Caco-2 (cell line): ENCODE data around the gene MED13L. TPM values are rescaled to one million over a fixed set of nuclear protein-coding genes. Genes with fewer than 3 reads are reported as not detected.

Experiments
- BruUV-seq: library from RNA; stranded (reverse); fragments of 400-500 nt; replicated peaks from 2 replicates; lab custom pipeline; 2021; lab: Mats Ljungman, UMichigan
- CTCF ChIA-PET: fragments of 300-600 bp; sonication (Branson Sonifier 250); formaldehyde crosslinking; loops from one replicate; lab custom pipeline; 2022; ENCODE audit warnings: antibody characterized with exemption; lab: Charles Lee
- POLR2A ChIA-PET: fragments of 300-600 bp; sonication (Branson Sonifier 250); formaldehyde crosslinking; loops from one replicate; lab custom pipeline; 2022; ENCODE audit warnings: antibody characterized with exemption; lab: Charles Lee
- DNase-seq, 2 experiments: peaks; one replicate each; pipeline versions ENCODE4 v3.0.0 to v3.0.0-alpha.2; 2020 to 2022
- H3K27me3 ChIP-seq: replicated peaks from 2 replicates; pipeline ENCODE4 v1.6.0; 2011; ENCODE audit warnings: low read length; ENCODE audit not compliant: control insufficient read depth, insufficient read depth
- H3K36me3 ChIP-seq: 2 replicates; pipeline ENCODE4 v1.5.1; 2011; ENCODE audit warnings: low read length; ENCODE audit not compliant: control insufficient read depth, insufficient read depth
- H3K4me1 ChIP-seq: fragments of 250-450 bp; sonication (Bioruptor Pico); 2 replicates; pipeline ENCODE4 v1.5.1; 2020; ENCODE audit warnings: mild to moderate bottlenecking
- H3K4me3 ChIP-seq: 2 replicates; pipeline ENCODE4 v1.5.1; 2011; ENCODE audit warnings: low read depth, mild to moderate bottlenecking, control low read depth, low read length
- H3K9me3 ChIP-seq: fragments of 250-450 bp; sonication (Bioruptor Pico); 2 replicates; pipeline ENCODE4 v1.5.1; 2020; ENCODE audit warnings: mild to moderate bottlenecking, moderate library complexity
- H3K27ac Mint-ChIP-seq: one replicate; pipeline ENCODE4 v1.8.0; 2022; ENCODE audit warnings: mixed read lengths; ENCODE audit not compliant: unreplicated experiment
- H3K27me3 Mint-ChIP-seq: one replicate; pipeline ENCODE4 v1.8.0; 2022; ENCODE audit warnings: mixed read lengths; ENCODE audit not compliant: insufficient read depth, unreplicated experiment
- H3K36me3 Mint-ChIP-seq: one replicate; pipeline ENCODE4 v1.8.0; 2022; ENCODE audit warnings: mild to moderate bottlenecking, mixed read lengths; ENCODE audit not compliant: insufficient read depth, unreplicated experiment
- H3K4me1 Mint-ChIP-seq: one replicate; pipeline ENCODE4 v1.8.0; 2022; ENCODE audit warnings: low read depth, mixed read lengths; ENCODE audit not compliant: unreplicated experiment
- H3K4me3 Mint-ChIP-seq: one replicate; pipeline ENCODE4 v1.8.0; 2022; ENCODE audit warnings: mild to moderate bottlenecking, moderate library complexity, mixed read lengths; ENCODE audit not compliant: unreplicated experiment
- H3K9me3 Mint-ChIP-seq: one replicate; pipeline ENCODE4 v1.8.0; 2022; ENCODE audit warnings: mixed read lengths; ENCODE audit not compliant: unreplicated experiment
- CTCF ChIP-seq, 2 experiments: fragments of 200-600 bp in 1 of 2; IDR thresholded peaks; 1 replicate in 1 of 2; 2 replicates in 1 of 2; pipeline versions ENCODE4 v1.5.1 to v1.8.0; 2011 to 2022; ENCODE audit warnings: antibody characterized with exemption in 1 of 2, control low read depth in 1 of 2, inconsistent platforms in 1 of 2, low read depth in 1 of 2, low read length in 1 of 2, mild to moderate bottlenecking in 1 of 2, moderate library complexity in 1 of 2; ENCODE audit not compliant: insufficient read depth in 1 of 2, severe bottlenecking in 1 of 2, unreplicated experiment in 1 of 2
- intact Hi-C: fragments of 100-400 bp; cut with micrococcal nuclease; formaldehyde crosslinking; loops from one replicate; pipeline ENCODE4 v1.10.0; 2022; ENCODE audit not compliant: unreplicated experiment
- total RNA-seq: library from RNA; stranded (reverse); gene quantifications from 2 replicates; pipeline ENCODE4 v1.2.3, GENCODE V29; 2022

MED13L gene
- total RNA-seq, 1 experiment from 2014 or later = 160 TPM

GRCh38 chr12:116059904-116060303 lies 217.6 kb downstream of the MED13L start:
- BruUV-seq = no TSS peak
- no peak overlapping the region for H3K27ac Mint-ChIP-seq
- no peaks in the 10 kb centered on the region for H3K27me3 Mint-ChIP-seq
- no peaks in the 10 kb centered on the region for H3K36me3 Mint-ChIP-seq
- peaks cover under 1% of the 10 kb centered on the region; the same call in 1 of the 2 replicates for H3K4me1 ChIP-seq
- intact Hi-C loops = loop anchor here (10.0 kb wide), 1 partner anchor 175 kb away; no protein-coding TSS in a partner anchor
- peak in 1 of 2 experiments; percentile 16 for DNase-seq
- TF ChIP-seq CTCF (IDR thresholded peaks at IDR 0.05; ENCODE audit: insufficient read depth in 1 of 2, low read depth in 1 of 2, low read length in 1 of 2, severe bottlenecking in 1 of 2, unreplicated experiment in 1 of 2) = no peak
- peaks cover 4% of the 10 kb centered on the region for H3K4me1 Mint-ChIP-seq
- no peaks in the 10 kb centered on the region for H3K9me3 Mint-ChIP-seq
- no peak overlapping the region for H3K4me3 Mint-ChIP-seq
- H3K36me3 ChIP-seq = no peaks in the 10 kb centered on the region
- H3K4me3 ChIP-seq = no peak overlapping the region
- no peaks in the 10 kb centered on the region for H3K9me3 ChIP-seq
- H3K27me3 ChIP-seq = no peaks in the 10 kb centered on the region
- CTCF ChIA-PET = no interaction called here
- POLR2A ChIA-PET = no interaction called here

DNA sequence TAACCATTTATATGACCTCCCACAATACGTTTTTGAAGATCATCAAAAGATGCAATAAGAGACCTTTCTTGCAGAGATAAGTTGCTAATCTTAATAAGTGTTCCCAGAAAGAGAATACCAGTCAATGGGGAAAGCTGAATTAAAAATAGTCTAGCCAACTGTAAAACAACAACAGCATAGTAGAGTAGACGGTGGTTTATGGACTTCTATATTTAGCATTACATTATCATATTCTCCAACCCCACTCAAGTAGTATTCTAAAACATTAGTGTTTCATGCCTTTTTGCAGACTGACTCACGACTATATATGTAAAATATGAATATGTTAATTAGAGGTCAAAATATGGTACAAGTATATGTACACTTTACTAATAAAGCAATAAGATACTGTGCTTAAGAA lies 218.9 kb downstream of the MED13L start:
- no peaks in the 10 kb centered on the region for H3K9me3 Mint-ChIP-seq
- no peak overlapping the region for H3K4me3 Mint-ChIP-seq
- H3K4me1 Mint-ChIP-seq = peaks cover 13% of the 10 kb centered on the region
- ChIA-PET CTCF (no interaction called here), POLR2A (no interaction called here)
- DNase-seq = no peak
- H3K4me3 ChIP-seq = no peak overlapping the region
- H3K4me1 ChIP-seq = peaks cover 14% of the 10 kb centered on the region
- no peaks in the 10 kb centered on the region for H3K36me3 Mint-ChIP-seq
- H3K27me3 ChIP-seq = no peaks in the 10 kb centered on the region
- intact Hi-C loops = no loop called here
- no peak for TF ChIP-seq CTCF (IDR thresholded peaks at IDR 0.05; ENCODE audit: insufficient read depth in 1 of 2, low read depth in 1 of 2, low read length in 1 of 2, severe bottlenecking in 1 of 2, unreplicated experiment in 1 of 2)
- no peak overlapping the region for H3K27ac Mint-ChIP-seq
- H3K27me3 Mint-ChIP-seq = no peaks in the 10 kb centered on the region
- no TSS peak for BruUV-seq
- no peaks in the 10 kb centered on the region for H3K36me3 ChIP-seq
- H3K9me3 ChIP-seq = no peaks in the 10 kb centered on the region

DNA sequence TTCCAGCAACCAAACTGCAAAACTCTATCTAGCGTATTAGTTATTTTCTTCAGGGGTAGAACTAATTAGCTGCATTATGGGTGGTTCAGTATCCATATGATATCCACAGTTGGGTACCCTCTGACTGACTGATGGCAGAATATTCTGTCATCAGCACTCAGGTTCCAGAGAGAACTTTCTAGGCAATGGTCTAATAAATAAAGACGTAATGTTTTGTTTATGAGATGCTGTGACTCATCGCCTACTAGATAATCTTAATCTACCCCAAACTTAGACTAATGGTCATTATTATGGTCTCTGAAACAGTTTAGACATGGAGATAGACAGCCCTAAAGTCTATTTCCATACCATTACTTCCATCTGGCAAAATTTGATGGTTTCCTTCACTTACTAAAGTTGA lies 220.1 kb downstream of the MED13L start:
- H3K9me3 ChIP-seq = no peaks in the 10 kb centered on the region
- no peak overlapping the region for H3K4me3 ChIP-seq
- DNase-seq = no peak
- TF ChIP-seq CTCF (IDR thresholded peaks at IDR 0.05; ENCODE audit: insufficient read depth in 1 of 2, low read depth in 1 of 2, low read length in 1 of 2, severe bottlenecking in 1 of 2, unreplicated experiment in 1 of 2) = no peak
- CTCF ChIA-PET = no interaction called here
- POLR2A ChIA-PET = no interaction called here
- H3K9me3 Mint-ChIP-seq = no peaks in the 10 kb centered on the region
- H3K27me3 Mint-ChIP-seq = no peaks in the 10 kb centered on the region
- peaks cover 18% of the 10 kb centered on the region for H3K4me1 Mint-ChIP-seq
- no peaks in the 10 kb centered on the region for H3K27me3 ChIP-seq
- H3K36me3 ChIP-seq = no peaks in the 10 kb centered on the region
- peaks cover 22% of the 10 kb centered on the region for H3K4me1 ChIP-seq
- intact Hi-C loops = no loop called here
- no peak overlapping the region for H3K27ac Mint-ChIP-seq
- BruUV-seq = no TSS peak
- no peak overlapping the region for H3K4me3 Mint-ChIP-seq
- peaks cover under 1% of the 10 kb centered on the region for H3K36me3 Mint-ChIP-seq
